ENCODE data around the gene LNPK.
A peak's percentile ranks its signal among the peaks of the same experiment; 100 is the strongest.
"Not testable (repeated sequence)": the region's sequence is repeated elsewhere in the genome, so short reads cannot be mapped to it uniquely, and the experiment has no call there.

The LNPK gene

GRCh38 chr2:175966839-175967238, 35.2 kb downstream of the LNPK start:
- DNase-seq, result no peak

GRCh38 chr2:175965773-175966172, 36.3 kb downstream of the LNPK start:
- no peak for DNase-seq

- DNase-seq, result peak in 1 of 2 experiments; percentile 28
Observed at GRCh38 chr2:175964195-175964594, 37.9 kb downstream of the LNPK start.

- not testable (repeated sequence) for DNase-seq
Observed at GRCh38 chr2:175963171-175963570, 38.9 kb downstream of the LNPK start.

GRCh38 chr2:175957845-175958244, 44.2 kb downstream of the LNPK start:
- DNase-seq, result no peak

- DNase-seq, result peak in 1 of 2 experiments; percentile 4
Observed at GRCh38 chr2:175955136-175955535, 46.9 kb downstream of the LNPK start.

- no peak for DNase-seq
Observed at GRCh38 chr2:175950512-175950911, 51.6 kb downstream of the LNPK start.

- no peak for DNase-seq
Observed at GRCh38 chr2:175948191-175948590, 53.9 kb downstream of the LNPK start.

GRCh38 chr2:175947073-175947472, 55.0 kb downstream of the LNPK start:
- no peak for DNase-seq

GRCh38 chr2:175941699-175942098, 60.4 kb downstream of the LNPK start:
- DNase-seq, result no peak

- no peak for DNase-seq
Observed at GRCh38 chr2:175937216-175937615, 64.9 kb downstream of the LNPK start.

- DNase-seq, result no peak
Observed at GRCh38 chr2:175935289-175936181, 66.5 kb downstream of the LNPK start.

GRCh38 chr2:175932675-175933074, 69.4 kb downstream of the LNPK start:
- no peak for DNase-seq

- DNase-seq, result no peak
Observed at GRCh38 chr2:175931805-175932204, 70.3 kb downstream of the LNPK start.

- DNase-seq, result no peak
Observed at GRCh38 chr2:175930504-175930903, 71.6 kb downstream of the LNPK start.

- DNase-seq, result no peak
Observed at GRCh38 chr2:175929850-175930249, 72.2 kb downstream of the LNPK start.

GRCh38 chr2:175926272-175926671, 75.8 kb downstream of the LNPK start:
- no peak for DNase-seq

- DNase-seq, result no peak
Observed at GRCh38 chr2:175922160-175922559, 79.9 kb downstream of the LNPK start.

GRCh38 chr2:175918935-175919334, 83.1 kb downstream of the LNPK start:
- DNase-seq, result no peak

- DNase-seq, result no peak
Observed at GRCh38 chr2:175914846-175915245, 87.2 kb downstream of the LNPK start.

GRCh38 chr2:175913849-175914743, 88.0 kb downstream of the LNPK start:
- not testable (repeated sequence) for DNase-seq

GRCh38 chr2:175913267-175913666, 88.8 kb downstream of the LNPK start:
- DNase-seq, result not testable (repeated sequence)

GRCh38 chr2:175904035-175904434, 98.0 kb downstream of the LNPK start:
- DNase-seq, result no peak

All from NCI-H2081 (cell line).